ENCODE measurements around the gene ABHD17A.

The ABHD17A gene

GRCh38 chr19:1851654-1852580 lies 33.4 kb downstream of the ABHD17A start:
- DNase-seq = peak; percentile 87

GRCh38 chr19:1850809-1851653 lies 34.3 kb downstream of the ABHD17A start:
- DNase-seq = no peak

- DNase-seq = no peak
Measured at GRCh38 chr19:1849886-1850398, 35.4 kb downstream of the ABHD17A start.

GRCh38 chr19:1849132-1849474 lies 36.2 kb downstream of the ABHD17A start:
- no peak for DNase-seq

- peak; percentile 95 for DNase-seq
Measured at GRCh38 chr19:1848399-1849131, 36.7 kb downstream of the ABHD17A start, which contains the start of gene REXO1. Gene REXO1, minus strand, starts transcription at chr19:1848483. Its CDS starts 125 bp downstream, at chr19:1848358.

DNA sequence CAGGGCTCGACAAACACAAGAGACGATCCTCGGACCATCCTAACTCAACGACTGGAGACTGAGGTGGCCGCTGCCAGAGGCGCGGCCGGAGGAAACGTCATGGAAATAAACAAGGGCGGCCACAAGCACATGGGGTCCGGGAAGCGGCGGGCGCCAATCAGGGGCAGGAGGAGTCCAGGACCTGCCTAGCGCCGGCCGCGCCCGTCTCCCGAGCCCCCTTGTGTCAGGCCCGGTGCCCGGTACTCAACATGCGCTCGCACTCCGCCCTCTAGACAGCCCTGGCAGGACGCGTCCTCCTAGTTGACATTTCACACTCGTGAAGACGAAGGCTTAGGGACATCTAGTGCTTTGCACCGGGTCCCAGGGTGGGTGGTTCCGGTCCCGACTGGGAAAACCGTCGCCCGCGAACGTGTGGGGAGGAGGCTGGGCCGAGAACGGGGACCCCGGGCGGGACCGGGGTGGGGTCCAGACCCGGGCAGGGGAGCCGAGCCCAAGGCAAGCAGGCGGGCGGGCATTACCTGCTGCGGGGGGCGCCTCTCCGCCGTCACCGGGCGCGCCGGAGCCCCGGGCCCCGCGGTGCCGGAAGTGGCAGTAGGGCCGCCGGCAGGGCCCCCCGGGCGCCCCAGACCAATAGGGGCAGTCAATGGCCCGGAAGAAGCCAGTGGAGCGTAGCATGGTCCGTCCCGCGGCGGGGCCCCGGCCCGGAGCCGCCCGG lies 37.5 kb downstream of the ABHD17A start:
- no peak for DNase-seq

DNA sequence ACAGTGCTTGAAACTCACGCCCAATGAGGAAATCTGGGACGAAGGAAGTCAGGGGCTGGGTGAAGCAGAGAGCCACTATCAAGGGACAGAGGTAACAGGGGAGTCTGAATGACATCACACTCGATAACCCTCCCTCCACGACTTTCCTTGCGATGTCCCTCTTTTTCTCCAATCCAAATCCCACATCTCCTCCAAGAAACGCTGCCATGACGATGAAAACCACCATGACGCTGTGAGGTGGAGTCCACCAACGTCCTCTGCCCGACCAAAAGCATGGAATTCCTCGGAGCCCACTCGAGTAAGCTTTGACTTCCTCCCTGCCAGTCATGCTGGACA lies 38.0 kb downstream of the ABHD17A start:
- DNase-seq = no peak

DNA sequence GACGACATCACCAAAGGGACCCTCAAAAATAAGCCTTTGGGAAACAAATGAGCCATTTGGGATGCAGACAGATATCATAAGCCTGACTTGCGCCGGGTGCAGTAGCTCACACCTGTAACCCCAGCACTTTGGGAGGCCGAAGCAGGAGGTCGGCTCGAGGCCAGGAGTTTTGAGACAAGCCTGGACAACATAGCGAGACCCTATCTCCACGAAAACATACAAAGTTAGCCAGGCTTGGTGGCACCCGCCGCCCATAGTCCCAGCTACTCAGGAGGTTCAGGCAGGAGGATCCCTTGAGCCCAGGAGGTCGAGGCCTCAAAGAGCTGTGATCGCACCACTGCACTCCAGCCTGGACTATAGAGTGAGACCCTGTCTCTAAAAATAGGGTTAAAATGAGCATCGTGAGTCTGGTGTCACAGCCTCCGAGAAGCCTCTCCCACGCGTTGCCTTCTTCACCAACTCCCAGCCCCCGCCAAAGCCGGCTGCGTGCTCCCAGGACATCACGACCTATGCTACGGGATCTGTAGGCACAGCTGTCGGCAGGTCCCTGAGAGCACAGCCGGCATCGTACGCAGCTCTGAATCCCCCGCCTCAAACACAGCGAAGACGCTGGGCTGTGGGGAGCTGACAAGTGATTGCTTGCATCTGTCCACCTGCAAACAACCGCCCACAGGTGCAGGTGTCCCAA lies 38.6 kb downstream of the ABHD17A start:
- no peak for DNase-seq

DNA sequence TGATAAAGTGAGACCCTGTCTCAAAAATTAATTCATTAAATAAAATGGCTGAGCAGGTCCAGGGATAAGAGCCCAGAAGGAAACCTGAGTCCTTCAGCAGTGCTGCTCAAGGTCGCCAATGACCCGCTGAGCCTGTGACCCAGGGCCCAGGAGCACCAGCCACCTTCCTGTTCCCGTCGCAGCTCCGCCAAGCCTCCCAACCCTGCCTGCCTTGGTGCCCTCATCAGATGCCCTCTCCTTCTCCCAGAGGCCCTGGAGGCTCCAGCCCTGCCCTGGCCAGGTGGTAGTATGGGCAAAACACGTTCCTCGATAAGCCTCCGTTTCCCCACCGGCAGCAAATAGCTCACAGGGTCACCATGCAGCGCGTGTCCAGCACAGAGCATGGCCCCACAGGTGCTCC lies 39.7 kb downstream of the ABHD17A start:
- DNase-seq = no peak

- no peak for DNase-seq
Measured at GRCh38 chr19:1845125-1845515, 40.2 kb downstream of the ABHD17A start.

- DNase-seq = no peak
Measured at GRCh38 chr19:1844513-1845124, 40.7 kb downstream of the ABHD17A start.

- no peak for DNase-seq
Measured at GRCh38 chr19:1843646-1844394, 41.5 kb downstream of the ABHD17A start.

- no peak for DNase-seq
Measured at GRCh38 chr19:1843116-1843515, 42.2 kb downstream of the ABHD17A start.

- no peak for DNase-seq
Measured at GRCh38 chr19:1841209-1841924, 43.9 kb downstream of the ABHD17A start.

DNA sequence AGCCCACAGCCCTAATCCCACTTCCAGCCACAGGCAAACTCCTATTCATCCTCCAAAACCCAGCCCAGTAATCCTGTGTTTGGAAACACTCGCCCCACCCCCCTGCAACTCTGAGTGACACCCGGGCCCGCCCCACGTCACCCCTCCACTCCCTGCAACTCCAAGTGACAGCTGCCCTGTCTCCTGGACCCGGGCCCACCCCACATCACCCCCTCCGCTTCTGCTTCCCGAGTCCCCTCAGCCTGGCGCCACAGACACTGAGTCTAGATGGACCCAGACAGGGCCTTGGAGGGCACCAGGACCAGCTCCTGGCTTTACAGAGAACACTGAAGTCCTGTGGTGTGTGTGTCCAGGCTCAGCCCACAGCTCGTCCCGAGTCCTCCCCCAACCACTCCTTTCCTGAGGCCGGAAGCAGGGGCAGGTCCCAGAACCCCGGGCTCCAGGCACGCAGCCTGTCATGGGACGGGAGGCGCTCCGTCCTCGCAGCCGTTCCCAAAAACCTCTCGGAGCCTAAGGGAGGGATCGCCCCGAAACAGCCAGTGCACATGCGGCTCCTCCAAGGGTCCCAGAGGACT lies 44.7 kb downstream of the ABHD17A start:
- no peak for DNase-seq

- no peak for DNase-seq
Measured at GRCh38 chr19:1839658-1840540, 45.4 kb downstream of the ABHD17A start.

- DNase-seq = no peak
Measured at GRCh38 chr19:1837625-1838105, 47.6 kb downstream of the ABHD17A start.

GRCh38 chr19:1837222-1837565 lies 48.1 kb downstream of the ABHD17A start:
- DNase-seq = no peak
